M059J (cell line): ENCODE measurements around the gene KRTAP20-4. TPM values are rescaled to one million over a fixed set of nuclear protein-coding genes. Genes with fewer than 3 reads are reported as not detected.

Source experiments
- DNase-seq: peaks from one replicate; pipeline ENCODE4 v3.0.0-alpha.2; 2012; ENCODE audit warnings: low read depth
- total RNA-seq: library from RNA; depleted of rRNA; stranded (reverse); fragments of >200 nt; shearing (Covaris generic); gene quantifications from 2 replicates; pipeline ENCODE4 v1.2.3, GENCODE V29; 2014; rRNA removed

KRTAP20-4 gene
- total RNA-seq: not detected in 2 replicates

DNA sequence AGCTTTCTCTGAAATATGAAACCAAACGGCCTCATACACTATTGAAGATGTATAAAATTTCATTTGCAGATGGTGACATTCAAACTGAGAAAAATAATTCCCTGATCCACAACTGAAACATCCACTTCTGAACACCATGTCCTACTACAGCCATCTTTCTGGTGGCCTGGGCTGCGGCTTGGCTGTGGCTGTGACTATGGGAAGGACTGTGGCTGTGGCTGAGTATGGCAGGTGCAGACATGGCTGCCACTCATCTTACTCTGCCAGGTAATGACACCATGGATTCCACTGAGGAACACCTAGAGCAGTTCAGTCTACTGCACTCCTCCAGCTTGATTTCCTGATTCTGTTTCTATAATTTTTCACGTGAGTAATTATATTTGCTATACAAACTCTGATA, at the start of gene KRTAP20-4:
KRTAP20-4 (plus strand) TSS at position 106 of the 400 bp plus-strand sequence.
- DNase-seq: no peak

GRCh38 chr21:30577766-30578165, 42.7 kb upstream of the KRTAP20-4 start:
- no peak for DNase-seq

DNA sequence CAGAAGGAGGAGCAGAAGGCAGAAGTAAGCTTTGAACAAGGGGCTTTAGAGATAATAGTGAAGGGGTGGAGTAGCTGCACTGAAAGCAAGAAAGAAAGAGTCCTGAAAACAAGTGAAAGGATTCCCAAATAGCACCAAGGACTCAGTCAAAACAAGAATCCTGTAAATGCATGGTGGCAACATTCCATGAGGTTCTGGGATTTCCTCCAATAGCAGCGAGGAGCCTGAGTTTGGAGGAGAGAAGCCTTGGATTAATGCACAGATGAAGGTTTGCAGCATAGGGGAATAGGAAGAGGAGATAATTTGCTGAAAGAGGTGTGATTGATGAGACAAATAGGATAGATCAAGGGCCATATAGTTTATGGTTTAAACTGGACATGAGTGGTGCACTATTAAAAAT, 41.1 kb upstream of the KRTAP20-4 start:
- DNase-seq: no peak

GRCh38 chr21:30580132-30580531, 40.3 kb upstream of the KRTAP20-4 start:
- no peak for DNase-seq

- DNase-seq: no peak
Measured at GRCh38 chr21:30582870-30583269, 37.6 kb upstream of the KRTAP20-4 start.

- DNase-seq: no peak
Measured at GRCh38 chr21:30590297-30590696, 30.1 kb upstream of the KRTAP20-4 start, which contains the start of gene KRTAP22-2. KRTAP22-2 (minus strand) TSS chr21:30590397.

DNA sequence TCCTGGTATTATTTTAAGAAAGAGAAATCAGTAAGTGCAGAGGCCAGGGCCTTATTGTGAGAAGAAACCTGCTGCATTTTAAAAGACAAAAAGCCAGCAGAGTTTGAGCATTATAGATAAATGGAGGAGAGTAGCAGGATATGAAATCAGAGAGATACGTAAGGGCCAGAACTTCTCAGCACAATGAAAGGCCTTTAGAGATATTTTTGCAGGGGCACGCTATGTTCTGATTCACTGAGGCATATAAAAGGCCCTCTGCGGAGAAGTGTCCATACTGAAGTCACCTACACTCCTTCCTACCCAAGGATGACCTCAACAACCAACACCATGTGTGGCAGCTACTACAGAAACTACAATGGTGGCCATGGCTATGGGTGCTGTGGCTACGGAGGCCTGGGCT, 28.3 kb upstream of the KRTAP20-4 start, which contains the start of gene KRTAP6-3:
KRTAP6-3 (plus strand) TSS at position 301 of the 400 bp plus-strand sequence; CDS start at position 307, 6 bp downstream.
- DNase-seq: no peak

DNA sequence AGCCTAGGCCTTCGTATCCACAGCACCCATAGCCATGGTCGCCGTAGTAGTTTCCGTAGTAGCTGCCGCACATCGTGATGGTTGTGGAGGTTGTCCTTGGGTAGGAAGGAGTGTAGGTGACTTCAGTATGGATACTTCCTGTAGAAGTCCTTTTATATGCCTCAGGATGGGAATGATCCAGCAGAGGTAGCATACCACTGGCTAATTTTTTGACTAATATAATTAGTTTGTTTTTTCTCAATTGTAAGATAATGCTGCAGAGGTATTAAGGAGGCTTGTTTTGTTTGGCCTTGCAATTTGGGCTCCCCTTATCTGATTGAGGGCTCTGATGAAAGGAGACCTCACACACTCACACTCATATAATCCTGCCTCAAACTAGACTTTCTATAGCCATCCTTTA, 21.6 kb upstream of the KRTAP20-4 start, which contains the start of gene KRTAP6-2:
KRTAP6-2 (minus strand) TSS at position 101 of the 400 bp plus-strand sequence; CDS start at position 73, 28 bp downstream.
- DNase-seq: no peak

DNA sequence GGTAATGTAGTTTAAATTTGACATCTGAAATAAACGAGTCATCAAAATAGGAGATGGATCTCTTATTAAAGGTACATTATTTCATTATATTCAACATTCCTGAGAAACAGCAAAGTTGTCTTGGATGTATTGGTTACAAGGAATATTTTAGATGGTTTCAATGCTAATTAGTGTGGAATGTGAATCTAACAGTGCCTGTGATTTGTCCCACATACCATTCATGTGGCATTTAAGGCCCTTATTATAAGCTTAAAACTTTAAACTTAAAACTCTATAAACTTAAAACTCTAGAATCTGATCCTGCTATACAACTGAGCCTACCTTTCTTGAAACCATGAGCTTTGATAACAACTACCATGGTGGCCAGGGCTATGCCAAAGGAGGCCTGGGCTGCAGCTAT, 19.6 kb upstream of the KRTAP20-4 start, which contains the start of gene KRTAP22-1:
KRTAP22-1 (plus strand) TSS at position 301 of the 400 bp plus-strand sequence.
- no peak for DNase-seq

DNA sequence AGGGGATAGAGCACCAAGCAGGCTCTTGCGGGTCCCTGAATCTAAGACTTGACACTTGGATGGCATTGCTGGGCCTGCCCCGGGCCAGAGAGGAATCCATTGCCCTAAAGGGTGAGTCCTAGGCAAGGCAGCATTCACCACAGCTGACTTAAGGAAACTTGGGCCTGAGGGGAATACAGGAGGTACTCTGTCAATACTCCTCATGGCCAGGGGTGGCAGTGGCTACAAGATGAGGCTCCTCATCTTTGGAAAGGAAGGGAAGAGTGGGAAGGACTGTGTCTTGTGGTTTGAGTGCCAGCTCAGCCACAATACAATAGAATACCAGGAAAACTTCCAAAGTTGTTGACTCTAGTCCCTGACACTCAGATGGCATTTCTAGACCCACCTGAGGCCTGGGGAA, 14.5 kb upstream of the KRTAP20-4 start:
- no peak for DNase-seq

GRCh38 chr21:30612132-30612531, 8.3 kb upstream of the KRTAP20-4 start:
- no peak for DNase-seq

GRCh38 chr21:30613836-30614235, 6.6 kb upstream of the KRTAP20-4 start, which contains the start of gene KRTAP6-1:
KRTAP6-1 (minus strand) TSS chr21:30613930; CDS start chr21:30613904, 26 bp downstream.
- no peak for DNase-seq

GRCh38 chr21:30615199-30615598, 5.2 kb upstream of the KRTAP20-4 start:
- no peak for DNase-seq

DNA sequence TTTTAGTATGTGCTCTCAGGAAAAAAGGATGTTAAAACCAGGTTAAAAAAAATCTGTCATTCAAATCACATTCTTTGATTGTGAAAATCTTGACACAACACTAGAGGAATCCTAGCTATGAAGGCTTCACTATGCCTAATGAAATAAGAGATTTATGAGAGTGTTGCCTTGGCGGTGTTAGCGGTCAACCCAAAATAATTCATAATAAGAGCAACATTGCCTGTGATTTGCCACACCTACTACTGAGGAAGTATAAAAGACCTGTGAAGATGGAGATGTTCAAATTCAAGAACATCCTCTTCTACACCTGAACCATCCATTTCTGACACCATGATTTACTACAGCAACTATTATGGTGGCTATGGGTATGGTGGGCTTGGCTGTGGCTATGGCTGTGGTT, 4.3 kb upstream of the KRTAP20-4 start, which contains the start of gene KRTAP20-1:
KRTAP20-1 (plus strand) TSS at position 301 of the 400 bp plus-strand sequence; CDS start at position 331, 30 bp downstream.
- no peak for DNase-seq

DNA sequence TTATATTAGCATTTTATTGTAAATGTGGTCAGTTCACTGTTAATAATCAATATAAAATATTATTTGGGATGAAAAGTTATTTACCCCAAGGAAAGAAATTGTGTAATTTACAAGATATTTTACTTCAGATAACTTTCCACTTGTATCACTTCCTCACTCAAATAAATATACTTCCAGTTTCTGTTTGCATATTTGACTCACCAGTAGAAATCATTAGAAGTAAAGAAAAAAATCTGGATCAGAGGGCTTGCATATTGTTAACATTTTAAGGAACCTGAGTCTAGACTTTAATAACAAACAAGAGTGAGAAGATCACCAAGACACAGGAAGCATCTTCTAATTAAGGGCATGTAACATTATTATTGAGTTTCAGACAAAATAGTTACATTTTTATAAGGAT, 347 bp upstream of the KRTAP20-4 start:
- no peak for DNase-seq

- no peak for DNase-seq
Measured at GRCh38 chr21:30623362-30623761, 2.9 kb downstream of the KRTAP20-4 start.

- no peak for DNase-seq
Measured at GRCh38 chr21:30625449-30626165, 5.2 kb downstream of the KRTAP20-4 start.

DNA sequence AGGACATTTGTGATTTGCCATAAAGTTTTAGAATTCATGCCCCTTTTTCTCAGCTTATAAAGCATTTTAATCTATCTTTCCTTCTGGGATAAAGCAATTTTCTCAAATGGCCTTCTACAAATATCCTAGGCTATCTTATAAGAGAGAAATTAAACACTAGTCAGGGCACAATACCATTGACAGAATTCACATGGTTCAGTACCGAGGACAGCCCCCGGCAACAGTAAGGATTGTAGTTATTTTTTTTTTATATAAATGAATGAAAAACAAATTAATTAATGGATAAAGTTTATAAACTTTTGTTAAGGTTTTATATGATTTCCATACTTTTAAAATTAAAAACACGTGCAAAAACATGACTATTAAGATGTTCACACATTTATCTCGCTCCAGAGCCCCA, 7.7 kb downstream of the KRTAP20-4 start:
- DNase-seq: no peak

DNA sequence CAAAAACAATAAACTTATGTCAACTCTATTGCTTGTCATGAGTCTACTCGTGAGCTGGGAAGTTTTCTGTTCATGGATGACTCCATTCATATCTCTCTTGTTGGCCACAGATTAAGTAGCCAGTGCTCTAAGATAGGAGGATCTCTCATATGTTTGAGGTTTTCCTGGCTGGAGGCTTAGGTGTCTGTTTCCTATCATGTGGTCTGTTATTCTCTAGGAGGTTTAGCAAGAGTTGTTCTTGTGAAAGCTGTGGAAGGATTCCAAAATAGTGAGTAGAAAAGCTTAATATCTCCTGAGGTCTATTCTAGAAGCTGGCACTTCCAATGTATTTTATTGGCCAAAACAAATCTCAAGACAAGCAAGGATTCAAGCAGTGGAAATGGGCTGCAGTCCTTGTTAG, 8.8 kb downstream of the KRTAP20-4 start:
- no peak for DNase-seq

DNA sequence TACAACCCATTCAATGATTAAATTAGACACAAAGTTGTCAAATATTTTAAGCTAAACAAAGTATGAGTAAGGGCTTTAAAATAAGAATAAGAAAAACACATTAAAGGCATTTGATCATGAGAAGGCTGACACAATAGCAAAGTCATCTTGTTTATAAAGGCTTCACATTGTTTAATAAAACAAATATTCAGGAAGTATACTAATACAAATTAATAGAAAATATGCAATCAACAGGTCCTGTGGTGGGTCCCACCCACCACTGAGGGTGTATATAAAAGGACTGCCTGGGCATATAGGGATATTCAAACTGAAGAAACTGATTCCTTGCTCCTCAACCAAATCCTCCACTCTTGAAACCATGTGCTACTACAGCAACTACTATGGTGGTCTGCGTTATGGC, 14.5 kb downstream of the KRTAP20-4 start, which contains the start of gene KRTAP20-2:
KRTAP20-2 (plus strand) TSS at position 301 of the 400 bp plus-strand sequence; CDS start at position 359, 58 bp downstream.
- no peak for DNase-seq

DNA sequence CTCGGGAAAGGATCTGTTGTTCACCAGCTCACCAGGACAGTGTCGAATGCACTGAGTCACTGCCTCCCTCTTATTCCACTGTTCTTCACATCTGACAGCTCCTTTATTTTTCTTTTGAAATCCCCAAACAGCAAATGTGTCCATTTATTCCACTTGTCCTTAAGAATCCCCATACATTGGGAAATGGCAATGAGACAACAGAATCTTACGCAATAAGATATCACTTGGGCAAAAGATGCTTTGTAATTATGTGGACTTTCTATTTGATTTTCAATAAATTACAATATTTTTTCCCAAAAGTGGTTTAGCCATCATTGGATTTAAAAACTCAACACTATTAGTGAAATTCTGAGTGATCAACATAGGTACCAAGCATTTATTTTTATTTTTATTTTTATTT, 18.3 kb downstream of the KRTAP20-4 start:
- DNase-seq: no peak

- no peak for DNase-seq
Measured at GRCh38 chr21:30642564-30642963, 22.1 kb downstream of the KRTAP20-4 start, which contains the start of gene KRTAP20-3. KRTAP20-3 (plus strand) TSS chr21:30642864.

DNA sequence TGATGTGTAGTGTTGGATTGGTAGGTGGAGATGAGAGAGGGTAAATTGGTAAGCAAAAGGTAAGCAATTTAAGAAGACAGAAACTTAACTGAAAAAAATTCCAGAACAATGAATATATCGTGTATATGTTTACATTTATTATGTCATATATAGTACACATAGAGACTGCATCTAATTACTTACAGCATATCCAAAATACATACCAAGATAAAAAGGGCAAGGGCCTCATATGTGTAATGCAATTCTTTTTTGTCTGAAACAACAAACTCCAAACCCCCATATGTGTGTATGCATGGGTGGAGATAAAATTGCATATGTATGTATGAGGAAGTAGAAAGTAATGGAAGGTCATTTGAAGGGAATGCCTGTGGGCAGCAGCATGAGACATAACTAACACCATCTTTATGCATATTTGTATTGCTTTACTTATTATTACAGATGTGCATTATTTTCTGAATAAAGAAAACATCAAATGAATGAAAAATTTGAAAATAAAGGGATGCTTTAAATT, 26.5 kb downstream of the KRTAP20-4 start:
- DNase-seq: no peak
